H9 (cell line): ENCODE data around the gene SP110. TPM values are rescaled to one million over a fixed set of nuclear protein-coding genes. Genes with fewer than 3 reads are reported as not detected.

Experiments
- DNase-seq: peaks from one replicate; pipeline ENCODE4 v3.0.0-alpha.2; 2017
- H2AFZ ChIP-seq: one replicate; pipeline ENCODE4 v1.6.1; 2013; ENCODE audit warnings: mild to moderate bottlenecking, low read length, control low read depth, moderate library complexity
- H2AK5ac ChIP-seq: 2 replicates; pipeline ENCODE4 v1.6.1; 2013; ENCODE audit warnings: low read length, control low read depth, mixed read lengths; ENCODE audit not compliant: insufficient read length
- H2BK120ac ChIP-seq: one replicate; pipeline ENCODE4 v1.6.1; 2013; ENCODE audit warnings: low read depth, mild to moderate bottlenecking, low read length, control low read depth, inconsistent platforms; ENCODE audit not compliant: poor library complexity, severe bottlenecking
- H2BK12ac ChIP-seq: 2 replicates; pipeline ENCODE4 v1.6.1; 2013; ENCODE audit warnings: low read length, control low read depth, mixed read lengths, low read depth; ENCODE audit not compliant: insufficient read length
- H2BK15ac ChIP-seq: 2 replicates; pipeline ENCODE4 v1.6.1; 2013; ENCODE audit warnings: low read depth, low read length, control low read depth
- H2BK20ac ChIP-seq: one replicate; pipeline ENCODE4 v1.6.1; 2013; ENCODE audit warnings: low read depth, mild to moderate bottlenecking, low read length, control low read depth, inconsistent platforms; ENCODE audit not compliant: poor library complexity, severe bottlenecking
- H2BK5ac ChIP-seq: 2 replicates; pipeline ENCODE4 v1.6.1; 2013; ENCODE audit warnings: low read length, control low read depth, mixed read lengths; ENCODE audit not compliant: insufficient read length
- H3K14ac ChIP-seq: 2 replicates; pipeline ENCODE4 v1.6.1; 2013; ENCODE audit warnings: low read length, control low read depth; ENCODE audit not compliant: insufficient read depth
- H3K18ac ChIP-seq: 2 replicates; pipeline ENCODE4 v1.6.1; 2013; ENCODE audit warnings: low read depth, mild to moderate bottlenecking, mixed read lengths, low read length, control low read depth; ENCODE audit not compliant: insufficient read length
- H3K23ac ChIP-seq: 2 replicates; pipeline ENCODE4 v1.6.1; 2013; ENCODE audit warnings: low read length, control low read depth, mixed read lengths, low read depth; ENCODE audit not compliant: insufficient read length
- H3K23me2 ChIP-seq: 2 replicates; pipeline ENCODE4 v1.6.1; 2013; ENCODE audit warnings: low read depth, mild to moderate bottlenecking, mixed read lengths, low read length, control low read depth; ENCODE audit not compliant: insufficient read length, poor library complexity, severe bottlenecking
- H3K27ac ChIP-seq: 2 replicates; pipeline ENCODE4 v1.5.1; 2013; ENCODE audit warnings: low read length, control low read depth, mixed read lengths, low read depth; ENCODE audit not compliant: insufficient read length
- H3K27me3 ChIP-seq: 2 replicates; pipeline ENCODE4 v1.6.1; 2013; ENCODE audit warnings: low read length, control low read depth, inconsistent platforms; ENCODE audit not compliant: insufficient read depth
- H3K4ac ChIP-seq: 2 replicates; pipeline ENCODE4 v1.6.1; 2013; ENCODE audit warnings: low read depth, mild to moderate bottlenecking, control low read depth, inconsistent platforms, low read length, moderate library complexity
- H3K4me1 ChIP-seq: 2 replicates; pipeline ENCODE4 v1.6.1; 2013; ENCODE audit warnings: low read length, control low read depth, inconsistent platforms; ENCODE audit not compliant: insufficient read depth
- H3K4me2 ChIP-seq: 2 replicates; pipeline ENCODE4 v1.6.1; 2013; ENCODE audit warnings: low read length, control low read depth, mixed read lengths; ENCODE audit not compliant: insufficient read length, insufficient read depth
- H3K56ac ChIP-seq: 2 replicates; pipeline ENCODE4 v1.6.1; 2013; ENCODE audit warnings: low read depth, mild to moderate bottlenecking, mixed read lengths, low read length, control low read depth; ENCODE audit not compliant: insufficient read length
- H3K79me1 ChIP-seq: 2 replicates; pipeline ENCODE4 v1.6.1; 2013; ENCODE audit warnings: low read depth, mild to moderate bottlenecking, moderate library complexity, low read length, control low read depth, inconsistent platforms; ENCODE audit not compliant: insufficient read depth, poor library complexity, severe bottlenecking
- H3K79me2 ChIP-seq: 2 replicates; pipeline ENCODE4 v1.6.1; 2013; ENCODE audit warnings: low read length, control low read depth, inconsistent platforms; ENCODE audit not compliant: insufficient read depth
- H3K9ac ChIP-seq: 2 replicates; pipeline ENCODE4 v1.6.1; 2013; ENCODE audit warnings: low read length, control low read depth, mixed read lengths; ENCODE audit not compliant: insufficient read length; ENCODE audit errors: extremely low read depth
- H3K9me3 ChIP-seq: one replicate; pipeline ENCODE4 v1.6.1; 2013; ENCODE audit warnings: low read depth, low read length, inconsistent platforms; ENCODE audit not compliant: control insufficient read depth
- H3T11ph ChIP-seq: one replicate; pipeline ENCODE4 v1.6.1; 2013; ENCODE audit warnings: mild to moderate bottlenecking, low read length, control low read depth, inconsistent platforms
- H4K20me1 ChIP-seq: one replicate; pipeline ENCODE4 v1.6.1; 2013; ENCODE audit not compliant: control insufficient read depth, insufficient read length, insufficient read depth
- H4K5ac ChIP-seq: 2 replicates; pipeline ENCODE4 v1.6.1; 2013; ENCODE audit warnings: low read depth, mild to moderate bottlenecking, mixed read lengths, low read length, control low read depth; ENCODE audit not compliant: insufficient read length
- H4K8ac ChIP-seq: replicated peaks from 2 replicates; pipeline ENCODE4 v1.6.1; 2013; ENCODE audit warnings: low read length, control low read depth, mixed read lengths, low read depth; ENCODE audit not compliant: insufficient read length
- H4K91ac ChIP-seq: 2 replicates; pipeline ENCODE4 v1.6.1; 2013; ENCODE audit warnings: low read depth, mild to moderate bottlenecking, moderate library complexity, mixed read lengths, low read length, control low read depth; ENCODE audit not compliant: insufficient read length
- H3K27ac Mint-ChIP-seq, 3 experiments: 2 replicates in 2 of 3; 3 replicates in 1 of 3; pipeline ENCODE4 v1.8.0; 2020 to 2021; ENCODE audit warnings: mixed read lengths in 3 of 3, mild to moderate bottlenecking in 1 of 3, moderate library complexity in 1 of 3
- H3K27me3 Mint-ChIP-seq: 2 replicates; pipeline ENCODE4 v1.8.0; 2021; ENCODE audit warnings: low read depth, mild to moderate bottlenecking, moderate library complexity, mixed read lengths
- H3K36me3 Mint-ChIP-seq, 3 experiments: 2 replicates in 2 of 3; 3 replicates in 1 of 3; pipeline ENCODE4 v1.8.0; 2020 to 2021; ENCODE audit warnings: low read depth in 3 of 3, mixed read lengths in 3 of 3; ENCODE audit not compliant: insufficient read depth in 1 of 3
- H3K4me1 Mint-ChIP-seq, 2 experiments: 2 replicates each; pipeline ENCODE4 v1.8.0; 2020; ENCODE audit warnings: mixed read lengths in 2 of 2
- H3K4me3 Mint-ChIP-seq, 2 experiments: 2 replicates in 1 of 2; 3 replicates in 1 of 2; pipeline ENCODE4 v1.8.0; 2020 to 2021; ENCODE audit warnings: mild to moderate bottlenecking in 2 of 2, mixed read lengths in 2 of 2, moderate library complexity in 1 of 2
- H3K9me3 Mint-ChIP-seq, 2 experiments: 2 replicates in 1 of 2; 3 replicates in 1 of 2; pipeline ENCODE4 v1.8.0; 2020; ENCODE audit warnings: mild to moderate bottlenecking in 2 of 2, mixed read lengths in 2 of 2, moderate library complexity in 1 of 2
- CTCF ChIP-seq: fragments of 200-600 bp; sonication (generic); conservative IDR thresholded peaks from 3 replicates; pipeline ENCODE4 v1.8.0; 2021; ENCODE audit warnings: antibody characterized with exemption, mild to moderate bottlenecking
- WGBS: extraction: QIAGEN DNeasy Blood & Tissue Kit; methylation state at CpG from one replicate; pipeline ENCODE4 v1.1.7; 2013; ENCODE audit warnings: missing lambda C conversion rate, low lambda C conversion rate, mixed read lengths; ENCODE audit not compliant: insufficient read length; ENCODE audit errors: extremely low coverage; 5-methylcytosine and 5-hydroxymethylcytosine counted together
- total RNA-seq: library from RNA; stranded (reverse); gene quantifications from 2 replicates; pipeline ENCODE4 v1.2.1, GENCODE V29; 2021

The SP110 gene
- total RNA-seq, 1 experiment from 2014 or later = 3.7 TPM

DNA sequence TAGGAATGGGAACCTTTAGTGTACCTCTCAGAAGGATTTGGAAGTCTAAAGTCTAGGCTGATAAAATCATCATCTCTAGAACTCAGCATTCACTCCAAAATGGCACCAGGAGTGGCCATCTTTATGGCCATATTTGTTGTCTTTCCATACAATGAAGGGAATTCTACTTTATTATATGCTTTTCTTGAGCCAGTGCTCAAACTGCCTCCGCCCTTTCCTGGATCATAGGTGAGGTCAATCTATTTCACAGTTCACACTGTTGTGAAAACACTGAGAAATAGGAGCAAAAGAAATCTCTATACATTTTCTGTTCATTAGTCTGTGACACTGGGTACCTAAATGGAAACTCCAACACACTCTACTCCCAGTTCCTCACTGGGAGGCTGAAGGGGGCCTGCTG lies 55.6 kb downstream of the SP110 start:
- no CpG with 5 or more reads among the region's 1 CpG for WGBS

More for the DNA sequence above, 55.6 kb downstream of the SP110 start:
- Histone ChIP-seq H3T11ph (no peak overlapping the region), H3K4me1 (0 out of 2 replicates have a peak, but pooled peaks cover 2% of the 10 kb centered on the region), H3K79me2 (no peaks in the 10 kb centered on the region), H3K9me3 (no peaks in the 10 kb centered on the region), H2BK12ac (no peak overlapping the region), H3K79me1 (no peaks in the 10 kb centered on the region), H2BK5ac (no peak overlapping the region), H2AFZ (no peak overlapping the region), H3K14ac (no peak overlapping the region), H3K23ac (no peak overlapping the region), H3K4me2 (no peak overlapping the region), H2BK20ac (no peak overlapping the region), H3K56ac (no peak overlapping the region), H2BK120ac (no peak overlapping the region), H2BK15ac (no peak overlapping the region), H3K27me3 (no peaks in the 10 kb centered on the region), H3K27ac (no peak overlapping the region), H4K20me1 (no peaks in the 10 kb centered on the region), H3K18ac (no peak overlapping the region), H4K91ac (no peak overlapping the region), H2AK5ac (no peak overlapping the region), H4K5ac (no peak overlapping the region), H3K4ac (no peak overlapping the region), H4K8ac (no peak overlapping the region), H3K23me2 (no peaks in the 10 kb centered on the region), H3K9ac (no peak overlapping the region)
- Mint-ChIP-seq H3K27me3 (peaks cover 2% of the 10 kb centered on the region; the same call in 1 of the 2 replicates), H3K36me3 (peaks cover 0 to 1% (median 0%) of the 10 kb centered on the region in 3 experiments; a peak in 3 of 7 replicates), H3K9me3 (peaks cover 0 to under 1% of the 10 kb centered on the region in 2 experiments; a peak in 2 of 5 replicates), H3K27ac (no peak overlapping the region), H3K4me1 (peaks cover 12 to 13% of the 10 kb centered on the region in 2 experiments), H3K4me3 (no peak overlapping the region)
- DNase-seq = no peak
- no peak for TF ChIP-seq CTCF
